IMR-90 (cell line): Measurements from ENCODE around the gene FBRSL1. TPM values are rescaled to one million over a fixed set of nuclear protein-coding genes. Genes with fewer than 3 reads are reported as not detected.

ENCODE experiments used
- ATAC-seq: fragments of 200-7000 bp; cut with Tn5 transposase; 2 replicates; pipeline ENCODE4 v1.9.1; 2020; ENCODE audit warnings: low read depth, mild to moderate bottlenecking, moderate library complexity
- BruUV-seq: library from RNA; stranded (reverse); fragments of 400-500 nt; replicated peaks from 2 replicates; lab custom pipeline; 2021; lab: Mats Ljungman, UMichigan
- CTCF ChIA-PET: fragments of 300-600 bp; formaldehyde crosslinking; extraction: SDS; loops from one replicate; lab custom pipeline; 2021; ENCODE audit warnings: antibody characterized with exemption; lab: Yijun Ruan, JAX
- POLR2A ChIA-PET: fragments of 300-600 bp; sonication (Branson Sonifier 250); formaldehyde crosslinking; loops from one replicate; lab custom pipeline; 2022; ENCODE audit warnings: antibody characterized with exemption; ENCODE audit not compliant: unreplicated experiment; lab: Charles Lee
- DNase-seq: peaks from one replicate; pipeline ENCODE4 v3.0.0; 2013
- H2AFZ ChIP-seq: replicated peaks from 2 replicates; pipeline ENCODE3; 2013; ENCODE audit warnings: low read length, mild to moderate bottlenecking; ENCODE audit not compliant: poor library complexity
- H2AK5ac ChIP-seq: 2 replicates; pipeline ENCODE4 v1.6.1; 2013; ENCODE audit warnings: low read depth, low read length, inconsistent platforms
- H2AK9ac ChIP-seq: replicated peaks from 2 replicates; pipeline ENCODE3; 2013; ENCODE audit warnings: mild to moderate bottlenecking, low read depth, low read length, moderate library complexity; ENCODE audit not compliant: poor library complexity
- H2BK120ac ChIP-seq: 2 replicates; pipeline ENCODE4 v1.6.1; 2013; ENCODE audit warnings: low read depth, low read length, inconsistent platforms
- H2BK15ac ChIP-seq: 3 replicates; pipeline ENCODE4 v1.6.1; 2013; ENCODE audit warnings: low read depth, low read length, inconsistent platforms
- H2BK20ac ChIP-seq: 2 replicates; pipeline ENCODE4 v1.6.1; 2013; ENCODE audit warnings: low read depth, mild to moderate bottlenecking, inconsistent platforms, low read length, moderate library complexity
- H2BK5ac ChIP-seq: 2 replicates; pipeline ENCODE4 v1.6.1; 2013; ENCODE audit warnings: mild to moderate bottlenecking, low read depth, low read length, inconsistent platforms; ENCODE audit not compliant: poor library complexity, severe bottlenecking
- H3K14ac ChIP-seq: replicated peaks from 2 replicates; pipeline ENCODE4 v1.6.1; 2013; ENCODE audit warnings: low read depth, low read length, inconsistent platforms
- H3K18ac ChIP-seq: 2 replicates; pipeline ENCODE4 v1.6.1; 2013; ENCODE audit warnings: low read depth, low read length, control low read depth
- H3K23ac ChIP-seq: 2 replicates; pipeline ENCODE4 v1.6.1; 2013; ENCODE audit warnings: low read depth, low read length, inconsistent platforms
- H3K27ac ChIP-seq: 2 replicates; pipeline ENCODE4 v1.5.1; 2013; ENCODE audit warnings: mild to moderate bottlenecking, control low read depth, low read length; ENCODE audit not compliant: insufficient read depth
- H3K27me3 ChIP-seq: 2 replicates; pipeline ENCODE4 v1.6.1; 2013; ENCODE audit warnings: low read length; ENCODE audit not compliant: control insufficient read depth, insufficient read depth
- H3K36me3 ChIP-seq: 2 replicates; pipeline ENCODE4 v1.6.1; 2013; ENCODE audit warnings: low read length, mixed read lengths; ENCODE audit not compliant: control insufficient read depth, insufficient read depth
- H3K4ac ChIP-seq: 2 replicates; pipeline ENCODE4 v1.6.1; 2013; ENCODE audit warnings: low read depth, low read length, inconsistent platforms
- H3K4me1 ChIP-seq: 2 replicates; pipeline ENCODE4 v1.6.1; 2013; ENCODE audit warnings: low read length, mixed read lengths; ENCODE audit not compliant: control insufficient read depth, insufficient read depth
- H3K4me2 ChIP-seq: 2 replicates; pipeline ENCODE4 v1.6.1; 2013; ENCODE audit warnings: low read depth, mild to moderate bottlenecking, control low read depth, low read length, moderate library complexity
- H3K4me3 ChIP-seq: 2 replicates; pipeline ENCODE4 v1.5.1; 2013; ENCODE audit warnings: low read depth, mild to moderate bottlenecking, control low read depth, low read length, moderate library complexity; ENCODE audit not compliant: insufficient read depth
- H3K56ac ChIP-seq: 2 replicates; pipeline ENCODE4 v1.6.1; 2013; ENCODE audit warnings: low read length, inconsistent platforms; ENCODE audit not compliant: insufficient read depth; ENCODE audit errors: extremely low read depth
- H3K79me1 ChIP-seq, 2 experiments: 2 replicates each; pipeline ENCODE4 v1.6.1; 2013; ENCODE audit warnings: low read length in 2 of 2, inconsistent platforms in 1 of 2, low read depth in 1 of 2
- H3K9ac ChIP-seq: 2 replicates; pipeline ENCODE4 v1.6.1; 2013; ENCODE audit warnings: low read depth, low read length, control low read depth
- H3K9me1 ChIP-seq: 2 replicates; pipeline ENCODE4 v1.6.1; 2013; ENCODE audit warnings: low read length, inconsistent platforms; ENCODE audit not compliant: insufficient read depth
- H3K9me3 ChIP-seq: 2 replicates; pipeline ENCODE4 v1.6.1; 2013; ENCODE audit warnings: low read length; ENCODE audit not compliant: control insufficient read depth, insufficient read depth
- H4K20me1 ChIP-seq: 2 replicates; pipeline ENCODE4 v1.6.1; 2013; ENCODE audit warnings: low read length, inconsistent platforms; ENCODE audit not compliant: insufficient read depth
- H4K5ac ChIP-seq: 2 replicates; pipeline ENCODE4 v1.6.1; 2013; ENCODE audit warnings: mild to moderate bottlenecking, low read depth, low read length, control low read depth
- H4K8ac ChIP-seq, 2 experiments: 2 replicates each; pipeline ENCODE4 v1.6.1; 2013; ENCODE audit warnings: low read depth in 2 of 2, low read length in 2 of 2, control low read depth in 1 of 2, inconsistent platforms in 1 of 2
- H4K91ac ChIP-seq: 2 replicates; pipeline ENCODE4 v1.6.1; 2013; ENCODE audit warnings: low read depth, low read length, inconsistent platforms; ENCODE audit not compliant: insufficient read depth
- BHLHE40 ChIP-seq: fragments of 150-350 bp; IDR thresholded peaks from 2 replicates; pipeline ENCODE4 v1.6.1; 2016; ENCODE audit warnings: mild to moderate bottlenecking, low read depth, low read length
- CEBPB ChIP-seq: IDR thresholded peaks from 2 replicates; pipeline ENCODE4 v1.6.1; 2012; ENCODE audit warnings: low read depth, low read length, improper control_type of control experiment
- CHD1 ChIP-seq: IDR thresholded peaks from 2 replicates; pipeline ENCODE4 v1.6.1; 2012; ENCODE audit warnings: low read depth, low read length, improper control_type of control experiment
- MAZ ChIP-seq: IDR thresholded peaks from 2 replicates; pipeline ENCODE4 v1.6.1; 2012; ENCODE audit warnings: low read depth, mild to moderate bottlenecking, low read length, improper control_type of control experiment, moderate library complexity, borderline replicate concordance
- NFE2L2 ChIP-seq: fragments of 150-350 bp; IDR thresholded peaks from 2 replicates; pipeline ENCODE4 v1.6.1; 2016; ENCODE audit warnings: low read depth, mild to moderate bottlenecking, low read length
- POLR2A ChIP-seq: IDR thresholded peaks from 2 replicates; pipeline ENCODE4 v1.6.1; 2012; ENCODE audit warnings: mild to moderate bottlenecking, low read depth, low read length
- RCOR1 ChIP-seq: IDR thresholded peaks from 2 replicates; pipeline ENCODE4 v1.6.1; 2012; ENCODE audit warnings: mild to moderate bottlenecking, low read length, improper control_type of control experiment; ENCODE audit not compliant: insufficient replicate concordance
- RFX5 ChIP-seq: IDR thresholded peaks from 2 replicates; pipeline ENCODE4 v1.8.0; 2012; ENCODE audit warnings: low read depth, mild to moderate bottlenecking, low read length, moderate library complexity
- SMC3 ChIP-seq: fragments of 150-350 bp; IDR thresholded peaks from 2 replicates; pipeline ENCODE4 v1.6.1; 2016; ENCODE audit warnings: low read depth, mild to moderate bottlenecking, antibody characterized with exemption, low read length, moderate library complexity
- WGBS, 2 experiments: methylation state at CpG; one replicate each; pipeline versions ENCODE4 v1.1.5 to v1.1.7; 2013; ENCODE audit warnings: missing lambda C conversion rate in 2 of 2; ENCODE audit not compliant: insufficient read length in 1 of 2; ENCODE audit errors: extremely low coverage in 2 of 2; 5-methylcytosine and 5-hydroxymethylcytosine counted together
- dilution Hi-C: fragments of 300-500 bp; cut with HindIII; formaldehyde crosslinking; loops from one replicate; pipeline ENCODE4 v1.14.3; 2018; ENCODE audit warnings: low sequenced_read_pairs; ENCODE audit not compliant: unreplicated experiment
- in situ Hi-C: fragments of 300-500 bp; cut with MboI; formaldehyde crosslinking; loops from 3 replicates; pipeline ENCODE4 v1.14.3; 2019; ENCODE audit warnings: low sequenced_read_pairs, inconsistent platforms, mixed read lengths
- intact Hi-C: fragments of 100-400 bp; cut with micrococcal nuclease; formaldehyde crosslinking; loops from 2 replicates; pipeline ENCODE4 v1.10.0; 2022
- polyA plus RNA-seq, 3 experiments: library from polyadenylated mRNA; depleted of rRNA; stranded (reverse); fragments of >200 nt; gene quantifications; 2 replicates each; pipeline ENCODE4 v1.2.3, GENCODE V29; 2012; ENCODE audit warnings: low replicate concordance in 1 of 3
- total RNA-seq: library from RNA; depleted of rRNA; stranded (reverse); fragments of >200 nt; gene quantifications from 2 replicates; pipeline ENCODE4 v1.2.3, GENCODE V29; 2012
- TF ChIP-seq, protein P1 (sequence below): fragments of 150-350 bp; IDR thresholded peaks from 2 replicates; pipeline ENCODE4 v1.6.1; 2017; ENCODE audit warnings: mild to moderate bottlenecking, antibody characterized with exemption, low read length, low read depth
- TF ChIP-seq, protein P2 (sequence below): fragments of 150-350 bp; IDR thresholded peaks from 2 replicates; pipeline ENCODE4 v1.6.1; 2016; ENCODE audit warnings: low read depth, mild to moderate bottlenecking, low read length, moderate library complexity, borderline replicate concordance
- TF ChIP-seq, protein P3 (sequence below): conservative IDR thresholded peaks from 2 replicates; pipeline ENCODE4 v1.5.1; 2012; ENCODE audit warnings: mild to moderate bottlenecking, low read depth, low read length, improper control_type of control experiment

Gene FBRSL1
- total and polyA plus RNA-seq, 2 of the 4 experiments (the other 2 are of a cell fraction) = 0.36 to 10.8 TPM

DNA sequence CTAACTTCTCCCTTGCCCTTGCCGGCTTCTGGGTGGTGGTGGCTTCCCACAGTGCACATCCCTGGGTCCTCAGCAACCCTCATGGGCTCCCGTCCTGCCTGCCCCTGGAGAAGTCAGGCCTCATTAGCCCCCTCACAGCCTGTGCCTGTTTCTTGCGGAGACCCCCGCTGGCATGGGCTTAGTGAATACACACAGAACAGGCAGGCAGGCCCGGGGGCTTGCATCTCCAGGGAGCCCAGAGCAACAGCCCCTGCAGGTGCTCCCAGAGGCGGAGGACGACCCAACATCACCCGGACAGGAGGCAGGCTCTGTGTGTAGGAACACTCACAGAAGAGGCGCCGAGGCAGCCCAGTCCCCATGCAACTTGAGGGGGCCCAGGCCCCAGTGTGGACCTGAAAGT lies 25.1 kb upstream of the FBRSL1 start:
- Histone ChIP-seq H2BK120ac (no peak overlapping the region), H3K79me1 (no peaks in the 10 kb centered on the region), H3K4ac (no peak overlapping the region), H4K20me1 (no peaks in the 10 kb centered on the region), H3K4me1 (no peaks in the 10 kb centered on the region), H3K23ac (no peak overlapping the region), H3K27me3 (peaks cover 2% of the 10 kb centered on the region; the same call in 1 of the 2 replicates), H2BK15ac (no peak overlapping the region), H2AFZ (no peak overlapping the region), H3K9ac (no peak overlapping the region), H3K9me1 (no peaks in the 10 kb centered on the region), H4K91ac (no peak overlapping the region), H2AK5ac (no peak overlapping the region), H3K18ac (no peak overlapping the region), H3K4me3 (no peak overlapping the region), H3K9me3 (no peaks in the 10 kb centered on the region; the same call in 1 of the 2 replicates), H3K36me3 (no peaks in the 10 kb centered on the region), H3K14ac (no peak overlapping the region), H2AK9ac (no peak overlapping the region), H3K27ac (no peak overlapping the region), H4K8ac (no peak overlapping the region), H3K4me2 (no peak overlapping the region), H2BK5ac (no peak overlapping the region), H3K56ac (no peak overlapping the region), H4K5ac (no peak overlapping the region), H2BK20ac (no peak overlapping the region)
- ChIA-PET POLR2A (no interaction called here), CTCF (no interaction called here)
- no peak for DNase-seq
- no peak for ATAC-seq
- no TSS peak for BruUV-seq
- dilution Hi-C loops = no loop called here
- intact Hi-C loops = no loop called here
- in situ Hi-C loops = no loop called here
- TF ChIP-seq POLR2A (no peak), SMC3 (no peak), RCOR1 (no peak), MAZ (no peak), BHLHE40 (no peak), CHD1 (no peak), RFX5 (no peak), CEBPB (no peak), NFE2L2 (no peak)
- TF ChIP-seq, protein P1, sequence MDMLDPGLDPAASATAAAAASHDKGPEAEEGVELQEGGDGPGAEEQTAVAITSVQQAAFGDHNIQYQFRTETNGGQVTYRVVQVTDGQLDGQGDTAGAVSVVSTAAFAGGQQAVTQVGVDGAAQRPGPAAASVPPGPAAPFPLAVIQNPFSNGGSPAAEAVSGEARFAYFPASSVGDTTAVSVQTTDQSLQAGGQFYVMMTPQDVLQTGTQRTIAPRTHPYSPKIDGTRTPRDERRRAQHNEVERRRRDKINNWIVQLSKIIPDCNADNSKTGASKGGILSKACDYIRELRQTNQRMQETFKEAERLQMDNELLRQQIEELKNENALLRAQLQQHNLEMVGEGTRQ = no peak
- TF ChIP-seq, protein P2, sequence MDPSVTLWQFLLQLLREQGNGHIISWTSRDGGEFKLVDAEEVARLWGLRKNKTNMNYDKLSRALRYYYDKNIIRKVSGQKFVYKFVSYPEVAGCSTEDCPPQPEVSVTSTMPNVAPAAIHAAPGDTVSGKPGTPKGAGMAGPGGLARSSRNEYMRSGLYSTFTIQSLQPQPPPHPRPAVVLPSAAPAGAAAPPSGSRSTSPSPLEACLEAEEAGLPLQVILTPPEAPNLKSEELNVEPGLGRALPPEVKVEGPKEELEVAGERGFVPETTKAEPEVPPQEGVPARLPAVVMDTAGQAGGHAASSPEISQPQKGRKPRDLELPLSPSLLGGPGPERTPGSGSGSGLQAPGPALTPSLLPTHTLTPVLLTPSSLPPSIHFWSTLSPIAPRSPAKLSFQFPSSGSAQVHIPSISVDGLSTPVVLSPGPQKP = no peak
- TF ChIP-seq, protein P3, sequence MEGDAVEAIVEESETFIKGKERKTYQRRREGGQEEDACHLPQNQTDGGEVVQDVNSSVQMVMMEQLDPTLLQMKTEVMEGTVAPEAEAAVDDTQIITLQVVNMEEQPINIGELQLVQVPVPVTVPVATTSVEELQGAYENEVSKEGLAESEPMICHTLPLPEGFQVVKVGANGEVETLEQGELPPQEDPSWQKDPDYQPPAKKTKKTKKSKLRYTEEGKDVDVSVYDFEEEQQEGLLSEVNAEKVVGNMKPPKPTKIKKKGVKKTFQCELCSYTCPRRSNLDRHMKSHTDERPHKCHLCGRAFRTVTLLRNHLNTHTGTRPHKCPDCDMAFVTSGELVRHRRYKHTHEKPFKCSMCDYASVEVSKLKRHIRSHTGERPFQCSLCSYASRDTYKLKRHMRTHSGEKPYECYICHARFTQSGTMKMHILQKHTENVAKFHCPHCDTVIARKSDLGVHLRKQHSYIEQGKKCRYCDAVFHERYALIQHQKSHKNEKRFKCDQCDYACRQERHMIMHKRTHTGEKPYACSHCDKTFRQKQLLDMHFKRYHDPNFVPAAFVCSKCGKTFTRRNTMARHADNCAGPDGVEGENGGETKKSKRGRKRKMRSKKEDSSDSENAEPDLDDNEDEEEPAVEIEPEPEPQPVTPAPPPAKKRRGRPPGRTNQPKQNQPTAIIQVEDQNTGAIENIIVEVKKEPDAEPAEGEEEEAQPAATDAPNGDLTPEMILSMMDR = no peak
- 73% methylated on average over 4 of the region's 10 CpGs; no CpG with 5 or more reads in 1 of the 2 experiments for WGBS, 2 experiments
